HG02884 (cell line): ENCODE measurements around the gene MRPL41.
"Not testable (repeated sequence)": the region's sequence is repeated elsewhere in the genome, so short reads cannot be mapped to it uniquely, and the experiment has no call there.

ENCODE experiments used
- ATAC-seq: cut with Tn5 transposase; IDR thresholded peaks from one replicate; pipeline ENCODE4 v1.9.1; 2021; ENCODE audit warnings: mild to moderate bottlenecking, moderate library complexity; ENCODE audit not compliant: unreplicated experiment

MRPL41 gene

GRCh38 chr9:137521405-137521985, 30.2 kb upstream of the MRPL41 start:
- no peak for ATAC-seq

- no peak for ATAC-seq
Observed at GRCh38 chr9:137522746-137523455, 28.8 kb upstream of the MRPL41 start.

- ATAC-seq: no peak
Observed at GRCh38 chr9:137524161-137524980, 27.3 kb upstream of the MRPL41 start.

- no peak for ATAC-seq
Observed at GRCh38 chr9:137524981-137525317, 26.7 kb upstream of the MRPL41 start.

- ATAC-seq: no peak
Observed at GRCh38 chr9:137530331-137530730, 21.3 kb upstream of the MRPL41 start.

GRCh38 chr9:137531099-137531765, 20.4 kb upstream of the MRPL41 start:
- no peak for ATAC-seq

- not testable (repeated sequence) for ATAC-seq
Observed at GRCh38 chr9:137532891-137533468, 18.7 kb upstream of the MRPL41 start.

- no peak for ATAC-seq
Observed at GRCh38 chr9:137534256-137535119, 17.2 kb upstream of the MRPL41 start.

GRCh38 chr9:137535120-137535428, 16.6 kb upstream of the MRPL41 start:
- ATAC-seq: no peak

GRCh38 chr9:137536594-137537131, 15.0 kb upstream of the MRPL41 start:
- ATAC-seq: not testable (repeated sequence)

- no peak for ATAC-seq
Observed at GRCh38 chr9:137538058-137538457, 13.6 kb upstream of the MRPL41 start.

- no peak for ATAC-seq
Observed at GRCh38 chr9:137540536-137540935, 11.1 kb upstream of the MRPL41 start.

- ATAC-seq: no peak
Observed at GRCh38 chr9:137542486-137542885, 9.2 kb upstream of the MRPL41 start.

- no peak for ATAC-seq
Observed at GRCh38 chr9:137543237-137543963, 8.3 kb upstream of the MRPL41 start.

- no peak for ATAC-seq
Observed at GRCh38 chr9:137544176-137544760, 7.4 kb upstream of the MRPL41 start.

- ATAC-seq: no peak
Observed at GRCh38 chr9:137545123-137545522, 6.6 kb upstream of the MRPL41 start.

- no peak for ATAC-seq
Observed at GRCh38 chr9:137547687-137548543, 3.8 kb upstream of the MRPL41 start.

- no peak for ATAC-seq
Observed at GRCh38 chr9:137550231-137550621, 1.5 kb upstream of the MRPL41 start, which contains the start of gene PNPLA7. TSS of gene PNPLA7 (minus strand) at chr9:137550402. CDS start at chr9:137550197, 205 bp downstream.
